Astrocyte (in vitro differentiated cells and primary cell): Measurements from ENCODE around the gene REEP1. TPM values are rescaled to one million over a fixed set of nuclear protein-coding genes. Genes with fewer than 3 reads are reported as not detected.

Experiments
- DNase-seq: peaks from one replicate; pipeline ENCODE4 v3.0.0-alpha.2; 2010; ENCODE audit warnings: low read depth
- FAIRE-seq: peaks from 2 replicates; lab custom pipeline; 2011; peaks lifted over from hg19 to GRCh38; lab: Jason Lieb, UNC
- H2AFZ ChIP-seq: 2 replicates; pipeline ENCODE4 v1.6.0; 2012; ENCODE audit warnings: low read depth, low read length, inconsistent platforms
- H3K27ac ChIP-seq: 2 replicates; pipeline ENCODE4 v1.5.1; 2011; ENCODE audit warnings: low read depth, low read length, inconsistent platforms
- H3K27me3 ChIP-seq: 2 replicates; pipeline ENCODE4 v1.6.0; 2011; ENCODE audit warnings: low read length, inconsistent platforms; ENCODE audit not compliant: insufficient read depth
- H3K36me3 ChIP-seq: 2 replicates; pipeline ENCODE4 v1.5.1; 2011; ENCODE audit warnings: low read length, inconsistent platforms; ENCODE audit not compliant: insufficient read depth
- H3K4me1 ChIP-seq: 2 replicates; pipeline ENCODE4 v1.5.1; 2011; ENCODE audit warnings: low read length, inconsistent platforms; ENCODE audit not compliant: insufficient read depth
- H3K4me2 ChIP-seq: 2 replicates; pipeline ENCODE4 v1.6.0; 2012; ENCODE audit warnings: low read length, inconsistent platforms
- H3K4me3 ChIP-seq: 2 replicates; pipeline ENCODE4 v1.5.1; 2011; ENCODE audit warnings: low read depth, mild to moderate bottlenecking, low read length, inconsistent platforms; ENCODE audit not compliant: insufficient read depth
- H3K79me2 ChIP-seq: 2 replicates; pipeline ENCODE4 v1.6.0; 2012; ENCODE audit warnings: mild to moderate bottlenecking, low read length, inconsistent platforms; ENCODE audit not compliant: insufficient read depth
- H3K9ac ChIP-seq: 2 replicates; pipeline ENCODE4 v1.6.0; 2012; ENCODE audit warnings: mild to moderate bottlenecking, low read length, inconsistent platforms
- H3K9me3 ChIP-seq: 2 replicates; pipeline ENCODE4 v1.5.1; 2012; ENCODE audit warnings: low read depth, mild to moderate bottlenecking, low read length, inconsistent platforms; ENCODE audit not compliant: insufficient read depth
- H4K20me1 ChIP-seq: 2 replicates; pipeline ENCODE4 v1.6.0; 2012; ENCODE audit warnings: low read length, inconsistent platforms; ENCODE audit not compliant: insufficient read depth
- H3K27ac Mint-ChIP-seq: one replicate; pipeline ENCODE4 v1.8.0; 2021; ENCODE audit warnings: mild to moderate bottlenecking, mixed read lengths; ENCODE audit not compliant: unreplicated experiment
- H3K27me3 Mint-ChIP-seq: one replicate; pipeline ENCODE4 v1.8.0; 2021; ENCODE audit warnings: low read depth, mixed read lengths; ENCODE audit not compliant: unreplicated experiment
- H3K36me3 Mint-ChIP-seq: one replicate; pipeline ENCODE4 v1.8.0; 2021; ENCODE audit warnings: low read depth, mixed read lengths; ENCODE audit not compliant: unreplicated experiment
- H3K4me1 Mint-ChIP-seq: one replicate; pipeline ENCODE4 v1.8.0; 2021; ENCODE audit warnings: low read depth, mixed read lengths; ENCODE audit not compliant: unreplicated experiment
- H3K4me3 Mint-ChIP-seq: one replicate; pipeline ENCODE4 v1.8.0; 2021; ENCODE audit warnings: mild to moderate bottlenecking, moderate library complexity, mixed read lengths; ENCODE audit not compliant: unreplicated experiment
- H3K9me3 Mint-ChIP-seq: one replicate; pipeline ENCODE4 v1.8.0; 2021; ENCODE audit warnings: mild to moderate bottlenecking, mixed read lengths; ENCODE audit not compliant: unreplicated experiment
- CTCF ChIP-seq: IDR thresholded peaks from 2 replicates; pipeline ENCODE4 v1.5.1; 2011; ENCODE audit warnings: low read depth, mild to moderate bottlenecking, inconsistent platforms, low read length, moderate library complexity; ENCODE audit not compliant: insufficient read depth
- EZH2 ChIP-seq: IDR thresholded peaks from 2 replicates; pipeline ENCODE4 v1.6.1; 2012; ENCODE audit warnings: mild to moderate bottlenecking, low read length, inconsistent platforms; ENCODE audit not compliant: insufficient read depth
- total RNA-seq: library from RNA; stranded (reverse); gene quantifications from 2 replicates; pipeline ENCODE4 v1.2.1, GENCODE V29; 2021

REEP1 gene
- total RNA-seq, 1 donor from 2014 or later: 0.61 TPM

DNA sequence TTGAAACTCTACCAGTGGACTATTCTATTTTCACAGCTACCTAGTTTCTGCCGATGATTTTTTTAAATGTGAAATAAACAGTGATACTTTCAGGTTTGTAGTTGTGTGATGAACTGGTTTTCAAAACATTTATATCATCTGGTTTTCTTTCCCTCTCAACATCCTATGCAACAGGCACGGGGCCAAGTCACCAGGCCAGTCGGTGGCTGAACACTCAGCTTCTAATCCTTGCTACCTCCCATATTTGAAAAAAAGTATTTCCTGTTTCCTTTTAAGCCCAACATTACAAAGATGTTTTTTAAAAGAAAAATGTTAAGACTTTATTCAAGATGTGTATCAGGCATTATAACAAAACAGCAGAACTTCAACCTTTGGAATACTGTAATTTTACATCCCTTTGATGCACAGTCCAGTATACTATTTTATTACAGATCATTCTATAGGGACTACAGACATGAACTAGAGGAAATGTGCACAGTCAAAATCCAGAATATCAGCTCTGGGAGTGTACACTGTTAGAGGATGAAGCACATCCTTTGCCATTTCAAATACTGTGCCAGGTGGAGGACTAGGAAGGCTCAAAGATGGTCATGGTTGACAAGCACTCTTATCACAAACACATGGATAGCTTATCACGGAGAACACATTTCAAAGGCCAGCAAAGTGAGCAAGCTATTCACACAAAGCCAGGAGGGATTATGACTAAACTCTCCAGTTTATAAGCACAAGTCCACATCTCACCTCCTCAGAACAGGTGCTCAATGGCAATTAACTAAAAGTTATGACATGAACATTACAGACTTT is 123.5 kb downstream of the REEP1 start:
- no peaks in the 10 kb centered on the region for H3K27me3 Mint-ChIP-seq
- H3K4me3 ChIP-seq: no peak overlapping the region
- H2AFZ ChIP-seq: no peak overlapping the region
- TF ChIP-seq CTCF (no peak), EZH2 (no peak)
- no peaks in the 10 kb centered on the region for H3K4me1 ChIP-seq
- H3K79me2 ChIP-seq: no peaks in the 10 kb centered on the region
- peaks cover 29% of the 10 kb centered on the region for H3K36me3 ChIP-seq
- no peaks in the 10 kb centered on the region for H3K27me3 ChIP-seq
- DNase-seq (no peak), FAIRE-seq (no peak)
- H3K27ac Mint-ChIP-seq: no peak overlapping the region
- H3K4me2 ChIP-seq: no peak overlapping the region
- no peak overlapping the region for H3K4me3 Mint-ChIP-seq
- peaks cover 12% of the 10 kb centered on the region for H3K36me3 Mint-ChIP-seq
- H3K9me3 Mint-ChIP-seq: no peaks in the 10 kb centered on the region
- H4K20me1 ChIP-seq: no peaks in the 10 kb centered on the region
- peaks cover 6% of the 10 kb centered on the region for H3K4me1 Mint-ChIP-seq
- H3K9me3 ChIP-seq: no peaks in the 10 kb centered on the region
- no peak overlapping the region for H3K27ac ChIP-seq
- H3K9ac ChIP-seq: no peak overlapping the region

- DNase-seq (no peak), FAIRE-seq (no peak)
- Histone ChIP-seq H3K4me3 (no peak overlapping the region), H3K79me2 (no peaks in the 10 kb centered on the region), H3K9ac (no peak overlapping the region), H3K4me1 (no peaks in the 10 kb centered on the region), H2AFZ (no peak overlapping the region), H3K36me3 (peaks cover 30% of the 10 kb centered on the region), H3K27me3 (no peaks in the 10 kb centered on the region), H4K20me1 (no peaks in the 10 kb centered on the region), H3K9me3 (no peaks in the 10 kb centered on the region), H3K27ac (no peak overlapping the region), H3K4me2 (no peak overlapping the region)
- H3K36me3 Mint-ChIP-seq: peaks cover 17% of the 10 kb centered on the region
- H3K4me3 Mint-ChIP-seq: no peak overlapping the region
- H3K4me1 Mint-ChIP-seq: peaks cover 6% of the 10 kb centered on the region
- TF ChIP-seq EZH2 (no peak), CTCF (no peak)
- H3K27me3 Mint-ChIP-seq: no peaks in the 10 kb centered on the region
- H3K27ac Mint-ChIP-seq: no peak overlapping the region
- H3K9me3 Mint-ChIP-seq: no peaks in the 10 kb centered on the region
These were observed 124.4 kb downstream of the REEP1 start for GRCh38 chr2:86213056-86213455.

DNA sequence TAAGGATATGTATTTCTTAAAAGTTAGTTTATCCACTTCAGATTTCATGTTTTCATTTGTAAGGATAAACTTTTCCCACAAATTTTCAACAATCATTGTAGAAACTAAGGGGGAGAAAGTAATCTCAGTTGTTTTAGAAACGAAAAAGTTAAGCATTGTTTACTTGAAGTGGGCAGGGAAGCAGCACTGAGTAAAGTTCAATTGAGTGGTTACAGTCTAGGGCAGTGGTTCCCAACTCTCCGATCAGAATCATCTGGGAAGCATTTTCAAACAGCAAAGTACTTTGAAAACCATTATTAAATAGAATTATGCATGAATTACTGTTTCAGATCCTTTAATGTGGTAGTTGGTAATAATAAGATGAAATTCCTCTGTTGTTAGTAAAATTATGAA is 125.6 kb downstream of the REEP1 start:
- no peak for TF ChIP-seq CTCF
- no peak overlapping the region for H3K4me3 Mint-ChIP-seq
- no peak overlapping the region for H3K27ac ChIP-seq
- no peak overlapping the region for H3K4me3 ChIP-seq
- H3K27me3 Mint-ChIP-seq: no peaks in the 10 kb centered on the region
- H4K20me1 ChIP-seq: no peaks in the 10 kb centered on the region
- H3K36me3 Mint-ChIP-seq: peaks cover 17% of the 10 kb centered on the region
- H3K9ac ChIP-seq: no peak overlapping the region
- no peak overlapping the region for H2AFZ ChIP-seq
- H3K36me3 ChIP-seq: peaks cover 41% of the 10 kb centered on the region
- H3K4me2 ChIP-seq: no peak overlapping the region
- H3K9me3 Mint-ChIP-seq: no peaks in the 10 kb centered on the region
- no peaks in the 10 kb centered on the region for H3K4me1 ChIP-seq
- peaks cover under 1% of the 10 kb centered on the region for H3K4me1 Mint-ChIP-seq
- no peaks in the 10 kb centered on the region for H3K79me2 ChIP-seq
- H3K9me3 ChIP-seq: no peaks in the 10 kb centered on the region
- no peaks in the 10 kb centered on the region for H3K27me3 ChIP-seq
- DNase-seq: no peak
- FAIRE-seq: no peak
- H3K27ac Mint-ChIP-seq: no peak overlapping the region
